ENCODE measurements around the gene GPC5.

- TF ChIP-seq REST (IDR thresholded peaks at IDR 0.05; ENCODE audit: insufficient read depth in 1 of 2, low read depth in 2 of 2, low read length in 2 of 2) (no peak), POLR2AphosphoS5 (IDR thresholded peaks at IDR 0.05; ENCODE audit: low read depth, low read length) (no peak)
Measured at GRCh38 chr13:91809161-91809560, 410.7 kb downstream of the GPC5 start.

All from PFSK-1 (cell line).